ENCODE measurements around the gene GPR35. TPM values are rescaled to one million over a fixed set of nuclear protein-coding genes. Genes with fewer than 3 reads are reported as not detected.
"Not testable (repeated sequence)": the region's sequence is repeated elsewhere in the genome, so short reads cannot be mapped to it uniquely, and the experiment has no call there.

The GPR35 gene
- total RNA-seq, 1 experiment from 2014 or later: 0.17 TPM

DNA sequence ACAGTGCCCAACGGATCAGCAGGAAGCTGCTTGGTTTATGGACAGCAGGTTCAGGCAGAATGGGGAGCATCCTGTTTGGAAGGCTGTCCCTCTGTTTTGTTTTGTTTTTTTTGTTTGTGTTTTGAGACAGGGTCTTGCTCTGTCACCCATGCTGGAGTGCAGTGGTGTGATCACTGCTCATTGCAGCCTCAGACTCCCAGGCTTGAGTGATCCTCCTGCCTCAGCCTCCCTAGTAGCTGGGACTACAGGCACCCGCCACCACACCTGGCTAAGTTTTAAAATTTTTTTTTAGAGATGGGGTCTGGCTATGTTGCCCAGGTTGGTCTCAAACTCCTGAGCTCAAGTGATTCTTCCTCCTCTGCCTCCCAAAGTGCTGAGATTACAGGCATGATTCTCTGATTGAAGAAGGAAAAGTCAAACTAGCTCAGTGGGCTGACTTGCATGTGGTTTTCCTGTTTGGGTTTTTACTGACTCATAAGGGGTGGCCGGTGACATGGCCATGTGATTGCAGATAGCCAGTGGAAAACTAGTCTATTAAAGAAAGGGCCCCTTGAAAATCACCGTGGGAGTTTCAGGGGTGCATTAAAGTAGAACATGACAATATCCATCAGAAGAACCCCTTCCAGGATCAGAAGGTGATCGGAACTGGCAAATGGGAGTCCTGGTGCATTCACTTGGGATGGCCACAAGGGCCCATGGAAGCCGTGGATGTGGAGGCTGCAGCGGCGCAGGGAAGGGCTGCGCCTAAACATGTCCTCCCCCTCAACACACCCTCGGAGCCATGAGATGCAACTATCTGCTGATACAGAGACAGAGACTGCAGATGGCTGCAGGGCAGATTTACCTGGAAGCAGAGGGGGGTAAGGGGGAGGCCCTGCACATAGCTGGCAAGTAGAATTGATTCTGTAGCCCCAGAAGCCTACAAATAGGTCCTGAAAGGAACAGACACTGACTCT lies 30.9 kb downstream of the GPR35 start:
- peak; percentile 44 for DNase-seq (ENCODE audit: low read depth)

DNA sequence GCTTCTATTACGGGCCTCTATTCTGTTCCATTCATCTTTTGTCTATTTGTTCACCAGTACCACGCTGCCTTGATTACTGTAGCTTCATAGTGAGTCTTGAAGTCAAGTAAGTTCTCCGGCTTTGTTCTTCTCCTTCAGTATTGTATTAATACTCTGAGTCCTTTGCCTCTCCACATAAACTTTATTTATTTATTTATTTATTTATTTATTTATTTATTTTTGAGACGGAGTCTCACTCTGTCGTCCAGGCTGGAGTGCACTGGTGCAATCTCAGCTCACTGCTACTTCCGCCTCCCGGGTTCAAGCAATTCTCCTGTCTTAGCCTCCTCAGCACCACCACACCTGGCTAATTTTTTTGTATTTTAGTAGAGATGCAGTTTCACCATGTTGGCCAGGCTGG lies 34.6 kb downstream of the GPR35 start:
- DNase-seq (ENCODE audit: low read depth): not testable (repeated sequence)

DNA sequence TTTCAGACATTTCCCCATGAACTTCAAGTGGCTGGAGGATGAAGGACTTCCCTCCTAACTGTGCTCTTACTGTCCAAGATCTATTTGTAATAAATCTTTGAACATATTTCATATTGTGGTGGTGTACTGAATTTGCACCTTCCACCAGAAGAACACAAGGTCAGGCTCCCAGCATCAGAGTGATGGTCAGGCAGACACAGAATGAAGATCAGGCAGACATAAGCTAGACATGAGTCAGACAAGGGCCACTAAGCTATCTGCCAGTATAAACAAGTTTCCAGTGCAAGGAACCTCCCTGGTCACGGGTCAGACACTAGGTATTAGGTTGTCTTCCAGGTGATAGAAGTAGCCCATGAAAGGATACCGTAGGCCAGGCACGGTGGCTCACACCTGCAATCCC lies 37.4 kb downstream of the GPR35 start:
- no peak for DNase-seq (ENCODE audit: low read depth)

DNA sequence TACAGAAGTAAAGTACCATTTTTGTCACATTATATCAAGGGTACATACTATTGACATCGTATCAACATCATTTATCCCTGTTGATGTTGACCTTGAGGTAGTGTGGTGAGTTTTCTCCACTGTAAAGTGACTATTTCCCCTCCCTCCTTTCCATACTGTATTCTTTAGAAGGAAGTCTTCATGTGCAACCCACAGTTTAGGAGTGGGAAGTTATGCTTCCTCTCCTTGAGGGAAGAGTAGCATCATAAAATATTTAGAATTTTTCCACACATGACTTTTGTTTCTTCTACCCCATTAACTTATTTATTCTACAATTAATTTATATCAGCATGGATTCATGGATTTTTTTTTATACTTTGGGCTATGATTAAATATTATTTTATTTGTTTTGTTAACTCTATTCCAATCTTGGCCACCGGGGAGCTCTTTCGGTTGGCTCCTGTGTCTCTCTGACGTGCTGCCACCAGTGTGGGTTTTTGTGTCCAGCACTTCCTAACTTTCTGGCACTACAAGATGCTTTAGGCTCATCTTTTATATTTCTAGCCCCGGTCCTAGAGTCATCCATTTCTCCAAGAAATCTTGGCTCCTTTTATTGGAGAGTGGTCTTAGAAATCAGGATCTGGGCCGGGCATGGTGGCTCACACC lies 38.4 kb downstream of the GPR35 start:
- no peak for DNase-seq (ENCODE audit: low read depth)

DNA sequence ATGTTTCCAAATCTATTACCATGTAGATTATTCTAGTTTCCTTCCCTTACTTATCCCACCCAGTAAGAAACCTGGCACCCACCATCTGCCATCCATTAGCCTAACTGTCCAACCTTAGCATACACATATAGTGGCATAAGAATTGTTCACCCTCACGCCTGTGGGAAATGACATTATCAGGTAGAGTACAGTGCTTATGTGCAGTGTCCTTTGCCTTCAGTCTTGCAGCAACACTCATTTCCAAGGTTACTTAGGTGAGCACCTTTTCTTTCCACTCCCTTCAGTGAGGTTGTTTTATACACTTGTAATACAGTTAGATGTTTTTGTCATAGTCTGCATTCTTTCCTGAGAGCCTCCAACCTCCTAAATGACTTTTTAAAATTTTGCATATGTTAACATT lies 39.3 kb downstream of the GPR35 start:
- no peak for DNase-seq (ENCODE audit: low read depth)

DNA sequence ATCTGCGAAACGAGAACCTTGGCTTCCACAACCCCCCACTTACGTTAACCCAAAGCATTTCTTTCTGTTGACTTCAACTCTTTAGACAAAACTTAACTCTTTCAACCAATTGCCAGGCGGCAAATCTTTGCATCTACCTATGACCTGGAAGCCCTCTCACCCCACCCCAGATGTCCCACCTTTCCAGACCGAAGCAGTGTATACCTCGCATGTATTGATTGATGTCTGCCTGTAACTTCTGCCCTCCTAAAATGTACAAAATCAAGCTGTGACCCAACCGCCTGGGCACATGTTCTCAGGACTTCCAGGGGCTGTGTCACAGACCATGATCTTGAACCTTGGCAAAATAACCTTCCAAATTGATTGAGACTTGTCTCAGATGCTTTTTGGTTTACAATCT lies 45.1 kb downstream of the GPR35 start:
- DNase-seq (ENCODE audit: low read depth): no peak

DNA sequence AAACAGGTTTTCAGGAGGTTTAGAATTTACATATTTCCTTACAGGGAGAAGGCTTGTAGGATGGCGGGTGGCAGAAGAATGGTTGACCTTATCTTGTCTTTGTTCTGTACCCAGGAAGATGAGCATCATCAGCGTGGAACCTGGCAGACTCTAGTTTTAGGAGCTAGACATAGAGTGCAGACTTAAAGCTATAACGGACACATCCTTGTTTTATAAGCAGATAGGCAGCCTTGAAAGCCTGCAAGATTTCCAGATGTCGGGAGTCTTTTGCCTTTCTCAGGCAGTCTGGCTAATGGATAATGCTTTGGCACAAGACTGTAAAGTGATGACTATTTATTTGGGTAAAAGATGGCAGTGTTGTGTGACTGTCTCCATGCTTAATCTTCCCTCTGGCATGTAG lies 45.7 kb downstream of the GPR35 start:
- no peak for DNase-seq (ENCODE audit: low read depth)

DNA sequence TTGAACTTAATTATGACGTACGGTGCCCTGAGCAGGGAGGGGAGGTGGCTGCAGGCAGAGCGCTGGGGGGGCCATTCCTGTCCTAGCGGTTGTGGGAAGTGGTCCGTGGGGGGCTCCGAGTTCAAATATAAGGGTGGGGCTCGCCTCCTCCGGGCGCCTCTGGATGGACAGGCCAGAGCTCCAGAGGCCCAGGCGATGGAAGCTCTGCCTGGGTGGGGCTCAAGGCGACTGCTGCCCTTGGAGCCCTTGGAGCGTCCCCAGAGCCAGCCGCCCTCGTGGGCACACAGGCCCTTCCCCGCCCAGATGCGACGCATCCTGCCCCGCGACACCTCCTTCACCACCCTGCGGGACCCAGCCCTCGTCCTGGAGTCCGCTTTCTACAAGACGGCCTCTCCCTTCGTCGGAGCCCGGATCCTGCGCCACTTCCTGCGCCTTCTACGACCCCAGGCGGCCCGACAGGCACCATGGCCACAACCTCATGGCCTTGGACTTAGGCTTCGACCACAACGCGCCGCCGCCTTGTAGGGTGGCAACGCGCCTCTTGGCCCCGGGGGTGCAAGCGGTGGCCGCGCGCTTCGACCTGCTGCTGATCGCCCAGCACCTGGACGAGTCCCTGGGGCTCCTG lies 46.9 kb downstream of the GPR35 start:
- no peak for DNase-seq (ENCODE audit: low read depth)

DNA sequence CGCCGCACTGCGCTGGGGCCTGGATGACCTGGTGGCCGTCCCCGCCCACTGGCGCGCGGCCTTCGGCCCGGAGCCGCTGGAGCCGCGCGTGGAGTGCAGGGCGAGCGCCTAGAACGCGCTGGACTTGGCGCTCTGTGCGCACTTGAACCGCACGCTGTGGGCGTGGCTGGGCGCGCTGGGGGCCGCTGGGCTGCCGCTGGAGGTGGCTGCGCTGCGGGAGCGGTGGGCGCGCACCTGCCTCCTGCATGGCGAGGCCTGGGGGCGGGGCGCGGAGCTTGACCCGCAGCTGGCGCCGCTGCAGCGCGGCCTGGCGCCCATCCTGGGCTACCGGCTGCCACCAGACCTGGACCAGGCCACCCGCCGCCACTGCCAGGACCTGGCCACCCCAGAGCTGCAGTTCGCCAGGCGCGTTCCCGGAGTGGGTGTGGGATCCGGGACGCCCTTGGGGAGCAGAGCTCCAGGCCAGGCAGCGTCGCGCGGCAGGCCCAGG lies 47.5 kb downstream of the GPR35 start:
- no peak for DNase-seq (ENCODE audit: low read depth)

DNA sequence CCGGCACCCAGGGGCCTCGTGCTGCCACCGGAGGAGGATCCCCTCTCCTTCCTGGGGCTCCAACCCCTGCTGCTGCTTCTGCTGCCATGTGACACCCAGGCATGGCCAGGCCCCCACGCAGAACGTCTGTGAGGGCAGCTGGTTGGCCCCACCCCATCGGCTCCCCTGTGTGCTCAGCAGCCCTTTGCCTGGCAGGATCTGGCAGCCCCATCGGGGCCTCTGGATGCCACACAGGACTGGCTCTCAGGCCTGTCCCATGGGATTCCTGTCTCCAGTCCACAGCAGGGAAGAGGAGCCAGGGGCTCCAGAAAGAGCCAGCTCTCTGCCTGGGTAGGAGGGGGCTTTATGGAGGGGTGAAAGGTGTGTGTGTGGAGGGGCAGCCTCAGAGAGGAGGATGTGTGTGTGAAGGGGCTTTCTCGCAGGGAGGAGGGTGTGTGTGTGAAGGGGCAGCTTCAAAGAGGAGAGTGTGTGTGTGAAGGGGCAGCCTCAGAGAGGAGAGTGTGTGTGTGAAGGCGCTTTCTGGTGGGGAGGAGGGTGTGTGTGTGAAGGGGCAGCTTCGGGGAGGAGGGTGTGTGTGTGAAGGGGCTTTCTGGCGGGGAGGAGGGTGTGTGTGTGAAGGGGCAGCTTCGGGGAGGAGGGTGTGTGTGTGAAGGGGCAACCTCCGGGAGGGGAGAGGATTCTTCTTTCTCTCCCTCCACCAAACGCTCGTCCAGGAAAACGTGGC lies 49.3 kb downstream of the GPR35 start:
- DNase-seq (ENCODE audit: low read depth): not testable (repeated sequence)

DNA sequence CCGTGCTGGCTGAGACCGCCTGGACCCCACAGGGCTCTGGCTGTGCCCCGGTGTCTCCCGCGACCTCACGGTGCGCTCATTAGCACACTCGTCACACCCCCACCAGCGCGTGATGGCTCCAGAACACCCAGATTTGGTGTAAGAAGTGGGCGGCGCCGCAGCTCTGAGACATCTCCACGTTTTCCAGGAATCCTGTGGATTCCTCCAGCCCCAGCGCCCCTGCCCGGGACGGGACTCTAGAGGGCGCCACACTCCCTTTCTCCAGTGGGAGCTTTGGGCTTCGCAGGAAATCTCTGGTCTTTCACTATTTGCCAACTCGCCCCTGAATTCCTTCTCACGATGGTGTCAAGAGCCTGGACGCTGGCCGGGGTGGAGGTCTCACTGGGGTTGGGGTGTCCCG lies 50.1 kb downstream of the GPR35 start:
- not testable (repeated sequence) for DNase-seq (ENCODE audit: low read depth)

DNA sequence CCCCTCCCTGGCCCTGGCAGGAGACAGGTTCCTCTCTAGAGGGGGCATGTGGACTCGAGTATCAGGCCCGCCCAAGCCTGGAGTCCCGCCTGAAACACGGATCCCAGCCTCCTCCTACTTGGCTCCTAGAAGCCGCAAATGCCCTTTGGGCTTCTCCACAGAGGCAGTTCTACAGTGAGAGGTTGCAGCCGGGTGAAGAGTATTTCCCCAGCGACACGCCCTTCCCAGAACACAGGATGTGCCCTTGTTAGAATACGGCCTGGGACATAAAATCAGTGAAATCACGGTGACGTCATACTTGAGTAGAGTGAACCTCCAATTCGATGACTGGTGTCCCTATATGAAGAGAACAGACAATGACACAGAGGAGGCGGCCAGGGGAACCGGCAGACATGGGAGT lies 52.8 kb downstream of the GPR35 start:
- DNase-seq (ENCODE audit: low read depth): not testable (repeated sequence)

DNA sequence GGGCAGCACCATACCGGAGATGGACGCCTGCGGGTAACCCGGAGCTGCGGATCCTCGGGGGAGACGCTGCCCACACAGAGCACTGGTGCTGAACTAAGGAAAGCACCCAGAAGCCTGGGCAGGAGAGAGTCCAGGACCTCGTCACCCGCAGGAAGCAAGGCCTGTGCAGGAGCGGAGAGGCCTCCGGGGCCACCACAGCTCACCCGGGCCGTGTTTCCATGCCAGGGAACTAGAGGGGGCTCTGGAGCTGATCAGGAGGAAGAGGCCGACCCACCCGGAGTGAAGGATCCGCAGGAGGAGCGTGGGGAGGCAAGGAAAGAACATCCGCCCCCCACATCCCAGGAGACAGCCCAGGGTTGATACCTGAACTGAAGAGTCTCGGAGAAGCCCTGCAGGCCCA lies 53.6 kb downstream of the GPR35 start:
- not testable (repeated sequence) for DNase-seq (ENCODE audit: low read depth)

DNA sequence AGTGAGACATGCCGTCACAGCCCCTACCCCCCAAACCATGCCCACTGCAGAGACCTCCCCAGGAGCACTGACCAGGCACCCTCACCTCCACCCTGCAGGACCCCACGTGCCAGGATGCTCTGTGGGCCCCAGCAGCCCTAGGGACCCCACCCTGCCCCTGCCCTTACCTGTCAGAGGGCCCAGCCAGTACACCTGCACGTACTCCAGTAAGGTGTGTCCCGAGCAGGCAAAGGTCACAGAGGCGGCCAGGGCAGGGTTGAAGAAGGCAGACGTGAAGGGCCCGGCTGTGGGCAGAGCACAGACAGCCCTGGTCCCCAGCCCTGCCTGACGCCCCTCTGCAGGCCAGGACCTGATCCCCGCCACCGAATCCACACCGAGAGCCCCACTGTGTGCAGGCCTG lies 54.9 kb downstream of the GPR35 start:
- not testable (repeated sequence) for DNase-seq (ENCODE audit: low read depth)

Other genes with a start within 250 kb of the GPR35 start
- gene GPC1, start 189.8 kb upstream of the GPR35 start, total RNA-seq (2014; rRNA removed; shearing (Covaris generic)): 12.6 and 26.9 TPM in 2 replicates
- 7.1 and 10.8 TPM in 2 replicates for gene ANKMY1, start 67.5 kb upstream of the GPR35 start, total RNA-seq (2014; rRNA removed; shearing (Covaris generic))
- 3.6 and 4.1 TPM in 2 replicates for gene DUSP28, start 65.1 kb upstream of the GPR35 start, total RNA-seq (2014; rRNA removed; shearing (Covaris generic))
- 4.5 and 18.1 TPM in 2 replicates for gene RNPEPL1, start 57.0 kb upstream of the GPR35 start, total RNA-seq (2014; rRNA removed; shearing (Covaris generic))
- gene CAPN10, start 38.7 kb upstream of the GPR35 start, total RNA-seq (2014; rRNA removed; shearing (Covaris generic)): 3.4 and 11.1 TPM in 2 replicates
- not detected in 2 replicates for gene AQP12B, start 57.4 kb downstream of the GPR35 start, total RNA-seq (2014; rRNA removed; shearing (Covaris generic))
- not detected in 2 replicates for gene AQP12A, start 66.4 kb downstream of the GPR35 start, total RNA-seq (2014; rRNA removed; shearing (Covaris generic))
- not detected in 2 replicates for gene KIF1A, start 194.7 kb downstream of the GPR35 start, total RNA-seq (2014; rRNA removed; shearing (Covaris generic))
- gene AGXT, start 243.3 kb downstream of the GPR35 start, total RNA-seq (2014; rRNA removed; shearing (Covaris generic)): not detected in 2 replicates